Suprapubic skin (tissue), 4 donors: ENCODE results near the gene SCP2. TPM values are rescaled to one million over a fixed set of nuclear protein-coding genes. Genes with fewer than 3 reads are reported as not detected.

Experiments
- DNase-seq, 2 donors: peaks; one replicate each; pipeline ENCODE4 v3.0.0-alpha.2; 2019; ENCODE audit warnings: low spot score in 2 of 2
- H3K27ac ChIP-seq: fragments of 200-600 bp; sonication (generic); one replicate; pipeline ENCODE4 v1.5.1; 2019
- H3K27me3 ChIP-seq: fragments of 200-600 bp; sonication (generic); one replicate; pipeline ENCODE4 v1.5.1; 2019
- H3K36me3 ChIP-seq: fragments of 200-600 bp; sonication (generic); one replicate; pipeline ENCODE4 v1.5.1; 2019
- H3K4me1 ChIP-seq: fragments of 200-600 bp; sonication (generic); one replicate; pipeline ENCODE4 v1.5.1; 2019
- H3K4me3 ChIP-seq: fragments of 200-600 bp; sonication (generic); one replicate; pipeline ENCODE4 v1.5.1; 2019; ENCODE audit warnings: mild to moderate bottlenecking
- H3K9me3 ChIP-seq: fragments of 200-600 bp; sonication (generic); one replicate; pipeline ENCODE4 v1.5.1; 2019
- CTCF ChIP-seq, 2 donors: fragments of 200-600 bp in 1 of 2; fragments of 450-650 bp in 1 of 2; sonication (generic) in 1 of 2; IDR thresholded peaks; one replicate each; pipeline ENCODE4 v1.5.1; 2016 to 2019; ENCODE audit warnings: antibody characterized with exemption in 2 of 2, mild to moderate bottlenecking in 1 of 2, moderate library complexity in 1 of 2
- EP300 ChIP-seq: sonication (generic); formaldehyde crosslinking; IDR thresholded peaks from one replicate; pipeline ENCODE4 v1.6.1; 2017; ENCODE audit warnings: antibody characterized with exemption
- POLR2A ChIP-seq, 2 donors: fragments of 450-650 bp; IDR thresholded peaks; one replicate each; pipeline ENCODE4 v1.6.1; 2017; ENCODE audit warnings: antibody characterized with exemption in 2 of 2, mild to moderate bottlenecking in 2 of 2, moderate library complexity in 2 of 2
- POLR2AphosphoS5 ChIP-seq, 3 donors: sonication (generic); formaldehyde crosslinking; IDR thresholded peaks; one replicate each; pipeline ENCODE4 v1.6.1; 2017; ENCODE audit warnings: antibody characterized with exemption in 3 of 3
- WGBS: methylation state at CpG from one replicate; pipeline ENCODE4 v1.1.5; 2018; 5-methylcytosine and 5-hydroxymethylcytosine counted together
- total RNA-seq, 4 donors: library from RNA; depleted of rRNA; stranded (reverse); fragments of >200 nt; gene quantifications; one replicate each; pipeline ENCODE4 v1.1.0, GENCODE V29; 2016

SCP2 gene
- total RNA-seq, 4 donors from 2014 or later = 64.5 to 122 (median 113) TPM

GRCh38 chr1:52929019-52929418 lies 1.9 kb downstream of the SCP2 start:
- Histone ChIP-seq H3K4me3 (no peak overlapping the region), H3K27me3 (no peaks in the 10 kb centered on the region), H3K4me1 (peaks cover 16% of the 10 kb centered on the region), H3K27ac (no peak overlapping the region), H3K36me3 (no peaks in the 10 kb centered on the region), H3K9me3 (no peaks in the 10 kb centered on the region)
- WGBS = 90% methylated on average over 4 of the region's 4 CpGs
- no peak for TF ChIP-seq EP300
- TF ChIP-seq POLR2AphosphoS5 (IDR thresholded peaks at IDR 0.05) = no peak
- no peak for TF ChIP-seq POLR2A (IDR thresholded peaks at IDR 0.05)
- TF ChIP-seq CTCF (IDR thresholded peaks at IDR 0.05) = no peak
- DNase-seq = no peak

GRCh38 chr1:52937433-52938182 lies 10.5 kb downstream of the SCP2 start:
- TF ChIP-seq CTCF (IDR thresholded peaks at IDR 0.05) = no peak
- TF ChIP-seq POLR2A (IDR thresholded peaks at IDR 0.05) = no peak
- no peak for TF ChIP-seq EP300
- no peak for TF ChIP-seq POLR2AphosphoS5 (IDR thresholded peaks at IDR 0.05)
- 86% methylated on average over 3 of the region's 3 CpGs for WGBS
- H3K4me3 ChIP-seq = no peak overlapping the region

GRCh38 chr1:52938183-52938451 lies 11.0 kb downstream of the SCP2 start:
- no peak for TF ChIP-seq EP300
- TF ChIP-seq POLR2AphosphoS5 (IDR thresholded peaks at IDR 0.05) = no peak
- TF ChIP-seq CTCF (IDR thresholded peaks at IDR 0.05) = no peak
- no peak for TF ChIP-seq POLR2A (IDR thresholded peaks at IDR 0.05)
- Histone ChIP-seq H3K27ac (no peak overlapping the region), H3K27me3 (no peaks in the 10 kb centered on the region), H3K4me1 (no peaks in the 10 kb centered on the region), H3K9me3 (no peaks in the 10 kb centered on the region), H3K4me3 (no peak overlapping the region), H3K36me3 (no peaks in the 10 kb centered on the region)
- no peak for DNase-seq
- 97% methylated on average over 1 of the region's 1 CpG for WGBS

More at GRCh38 chr1:52937433-52938182, 10.5 kb downstream of the SCP2 start:
- DNase-seq = no peak
- no peaks in the 10 kb centered on the region for H3K36me3 ChIP-seq
- no peaks in the 10 kb centered on the region for H3K27me3 ChIP-seq
- H3K9me3 ChIP-seq = no peaks in the 10 kb centered on the region
- no peak overlapping the region for H3K27ac ChIP-seq
- H3K4me1 ChIP-seq = no peaks in the 10 kb centered on the region

GRCh38 chr1:52943876-52944416 lies 16.9 kb downstream of the SCP2 start:
- WGBS = 58% methylated on average over 3 of the region's 3 CpGs
- H3K9me3 ChIP-seq = no peaks in the 10 kb centered on the region
- H3K4me3 ChIP-seq = no peak overlapping the region
- H3K4me1 ChIP-seq = no peaks in the 10 kb centered on the region
- H3K36me3 ChIP-seq = peaks cover 6% of the 10 kb centered on the region
- H3K27ac ChIP-seq = no peak overlapping the region
- DNase-seq = no peak
- no peaks in the 10 kb centered on the region for H3K27me3 ChIP-seq
- TF ChIP-seq EP300 (no peak), CTCF (IDR thresholded peaks at IDR 0.05) (no peak), POLR2A (IDR thresholded peaks at IDR 0.05) (no peak), POLR2AphosphoS5 (IDR thresholded peaks at IDR 0.05) (no peak)

- WGBS = 78% methylated on average over 10 of the region's 10 CpGs
- no peaks in the 10 kb centered on the region for H3K9me3 ChIP-seq
- no peaks in the 10 kb centered on the region for H3K4me1 ChIP-seq
- no peaks in the 10 kb centered on the region for H3K27me3 ChIP-seq
- peaks cover 6% of the 10 kb centered on the region for H3K36me3 ChIP-seq
- TF ChIP-seq CTCF (IDR thresholded peaks at IDR 0.05) = no peak
- no peak overlapping the region for H3K4me3 ChIP-seq
- H3K27ac ChIP-seq = no peak overlapping the region
- no peak for DNase-seq
Measured at GRCh38 chr1:52944566-52944965, 17.5 kb downstream of the SCP2 start.
